Muscle layer of duodenum (tissue), 2 donors: ENCODE data around the gene MAGI2.

ENCODE experiments used
- H3K27ac ChIP-seq: one replicate; pipeline ENCODE4 v1.7.0; 2013; ENCODE audit warnings: mild to moderate bottlenecking, low read length
- H3K27me3 ChIP-seq: one replicate; pipeline ENCODE4 v1.7.0; 2013; ENCODE audit warnings: low read depth, mild to moderate bottlenecking, control low read depth, low read length
- H3K36me3 ChIP-seq, 2 donors: one replicate each; pipeline ENCODE4 v1.7.0; 2013; ENCODE audit warnings: low read length in 2 of 2, control low read depth in 1 of 2, mild to moderate bottlenecking in 1 of 2; ENCODE audit not compliant: insufficient read depth in 2 of 2, control insufficient read depth in 1 of 2
- H3K4me1 ChIP-seq, 2 donors: one replicate each; pipeline ENCODE4 v1.7.0; 2013; ENCODE audit warnings: low read length in 2 of 2, mild to moderate bottlenecking in 2 of 2, control low read depth in 1 of 2, moderate library complexity in 1 of 2; ENCODE audit not compliant: insufficient read depth in 2 of 2, control insufficient read depth in 1 of 2
- H3K4me3 ChIP-seq, 2 donors: one replicate each; pipeline ENCODE4 v1.7.0; 2013; ENCODE audit warnings: low read length in 2 of 2, low read depth in 1 of 2, mild to moderate bottlenecking in 1 of 2
- H3K9me3 ChIP-seq, 2 donors: one replicate each; pipeline ENCODE4 v1.7.0; 2013; ENCODE audit warnings: low read length in 2 of 2, control low read depth in 1 of 2, mild to moderate bottlenecking in 1 of 2; ENCODE audit not compliant: control insufficient read depth in 1 of 2
- donor health status: healthy.

The MAGI2 gene

GRCh38 chr7:78099715-78100394, 1353.6 kb downstream of the MAGI2 start:
- H3K27ac ChIP-seq: no peak overlapping the region

DNA sequence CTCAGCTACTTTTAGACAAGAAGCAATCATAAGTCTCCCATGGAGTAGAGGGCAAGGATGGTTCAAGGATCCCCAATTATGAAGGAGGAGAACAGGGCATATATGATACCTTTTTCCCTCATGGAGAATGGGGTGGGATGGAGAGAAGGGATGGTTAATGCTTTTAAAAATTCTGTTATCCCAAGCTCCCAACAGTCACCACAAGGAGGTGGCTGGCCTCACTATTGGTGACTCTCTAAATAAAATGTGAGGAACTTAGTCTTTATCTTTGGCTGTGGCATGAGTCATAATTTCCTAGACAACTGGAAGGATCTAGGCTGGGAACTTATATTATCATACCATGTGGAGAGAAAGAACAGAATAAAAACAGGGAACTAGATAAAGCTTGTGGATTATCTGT, 1357.9 kb downstream of the MAGI2 start:
- no peaks in the 10 kb centered on the region for H3K27me3 ChIP-seq
- no peak overlapping the region for H3K4me3 ChIP-seq
- H3K4me1 ChIP-seq: no peaks in the 10 kb centered on the region
- H3K27ac ChIP-seq: no peak overlapping the region
- no peaks in the 10 kb centered on the region for H3K36me3 ChIP-seq
- no peaks in the 10 kb centered on the region for H3K9me3 ChIP-seq

More at GRCh38 chr7:78099715-78100394, 1353.6 kb downstream of the MAGI2 start:
- no peaks in the 10 kb centered on the region for H3K36me3 ChIP-seq
- H3K27me3 ChIP-seq: no peaks in the 10 kb centered on the region
- no peak overlapping the region for H3K4me3 ChIP-seq
- H3K9me3 ChIP-seq: no peaks in the 10 kb centered on the region
- no peaks in the 10 kb centered on the region for H3K4me1 ChIP-seq

DNA sequence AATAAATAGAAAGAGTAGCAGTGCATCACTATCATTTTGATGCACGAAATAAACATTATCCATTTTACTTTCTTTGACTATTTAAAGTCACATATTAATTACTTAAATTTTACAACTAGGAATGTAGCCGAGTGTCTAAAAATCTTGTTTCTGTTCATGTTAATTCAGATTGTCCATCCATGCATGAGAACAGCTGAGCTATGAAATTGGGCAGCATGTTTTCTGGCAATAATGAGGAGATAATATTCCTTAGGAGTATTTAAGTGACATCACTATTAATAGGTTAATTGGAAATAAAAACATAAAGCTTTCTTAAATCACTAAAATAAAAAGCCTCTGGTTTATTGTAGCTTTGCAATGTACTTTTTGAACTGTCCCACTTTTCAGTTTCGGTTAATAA, 1361.1 kb downstream of the MAGI2 start:
- Histone ChIP-seq H3K27ac (no peak overlapping the region), H3K36me3 (no peaks in the 10 kb centered on the region), H3K27me3 (no peaks in the 10 kb centered on the region), H3K4me1 (no peaks in the 10 kb centered on the region), H3K4me3 (no peak overlapping the region), H3K9me3 (no peaks in the 10 kb centered on the region)

- Histone ChIP-seq H3K4me1 (no peaks in the 10 kb centered on the region), H3K36me3 (no peaks in the 10 kb centered on the region), H3K9me3 (no peaks in the 10 kb centered on the region), H3K27me3 (no peaks in the 10 kb centered on the region), H3K27ac (no peak overlapping the region), H3K4me3 (no peak overlapping the region)
Observed at GRCh38 chr7:78090616-78091015, 1362.9 kb downstream of the MAGI2 start.

DNA sequence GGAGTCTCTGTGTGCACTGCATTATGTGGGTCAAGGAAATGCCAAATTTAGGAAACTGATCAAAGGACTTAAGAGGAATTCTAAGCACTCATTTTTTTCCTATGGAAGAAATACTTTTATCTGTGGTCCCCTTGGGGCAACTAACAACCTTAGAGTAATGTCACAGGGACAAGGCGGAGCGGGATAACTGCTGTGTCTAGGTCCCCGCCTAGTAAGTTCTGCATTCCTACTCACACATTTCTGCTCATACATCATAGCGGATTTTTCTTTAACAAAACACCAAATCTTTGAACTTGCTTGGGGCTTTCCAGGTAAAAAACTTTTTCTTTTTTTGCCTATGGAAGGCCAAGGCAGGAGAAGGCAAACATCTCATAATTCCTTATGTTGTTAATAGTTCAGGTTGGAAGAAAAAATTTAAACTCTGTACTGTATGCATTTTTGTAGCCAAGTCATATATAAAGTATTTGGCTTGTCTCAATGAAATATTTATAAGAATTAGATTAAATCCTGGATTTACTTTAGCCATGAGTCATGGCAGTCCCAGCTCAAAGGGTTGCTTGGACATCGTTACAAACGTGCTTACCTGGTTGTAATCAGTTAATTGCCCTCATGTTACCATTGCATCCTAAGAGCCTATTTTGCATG, 1369.9 kb downstream of the MAGI2 start:
- Histone ChIP-seq H3K4me3 (no peak overlapping the region), H3K27ac (no peak overlapping the region), H3K4me1 (no peaks in the 10 kb centered on the region), H3K27me3 (no peaks in the 10 kb centered on the region), H3K9me3 (no peaks in the 10 kb centered on the region), H3K36me3 (no peaks in the 10 kb centered on the region)

DNA sequence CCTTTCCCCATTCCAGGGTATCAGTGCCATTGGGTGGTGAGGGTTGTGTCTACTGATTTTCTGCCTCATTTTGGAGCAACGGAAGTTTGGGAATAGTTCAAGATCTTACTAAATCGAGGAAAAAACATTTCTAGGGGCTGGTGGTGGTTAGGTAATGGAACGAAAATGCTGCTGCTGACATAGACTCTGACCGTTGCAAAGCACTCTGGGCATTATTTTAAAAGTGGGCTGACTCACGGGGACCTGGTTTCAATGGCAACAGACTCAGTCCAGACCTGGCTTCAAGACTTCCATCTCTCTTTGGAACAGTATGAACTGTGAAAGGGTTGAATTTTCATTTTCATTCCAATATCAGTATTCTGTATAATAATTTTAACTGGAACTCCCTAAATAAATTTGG, 1370.9 kb downstream of the MAGI2 start:
- no peak overlapping the region for H3K27ac ChIP-seq
- H3K27me3 ChIP-seq: no peaks in the 10 kb centered on the region
- no peaks in the 10 kb centered on the region for H3K9me3 ChIP-seq
- H3K36me3 ChIP-seq: no peaks in the 10 kb centered on the region
- H3K4me3 ChIP-seq: no peak overlapping the region
- H3K4me1 ChIP-seq: no peaks in the 10 kb centered on the region

- no peaks in the 10 kb centered on the region for H3K9me3 ChIP-seq
- no peaks in the 10 kb centered on the region for H3K4me1 ChIP-seq
- H3K4me3 ChIP-seq: no peak overlapping the region
- no peaks in the 10 kb centered on the region for H3K27me3 ChIP-seq
- no peak overlapping the region for H3K27ac ChIP-seq
- no peaks in the 10 kb centered on the region for H3K36me3 ChIP-seq
Observed at GRCh38 chr7:78081888-78082287, 1371.6 kb downstream of the MAGI2 start.

- H3K27ac ChIP-seq: no peak overlapping the region
- no peaks in the 10 kb centered on the region for H3K27me3 ChIP-seq
- H3K4me3 ChIP-seq: no peak overlapping the region
- no peaks in the 10 kb centered on the region for H3K36me3 ChIP-seq
- no peaks in the 10 kb centered on the region for H3K4me1 ChIP-seq
- no peaks in the 10 kb centered on the region for H3K9me3 ChIP-seq
Observed at GRCh38 chr7:78081344-78081743, 1372.1 kb downstream of the MAGI2 start.

GRCh38 chr7:78080811-78081210, 1372.7 kb downstream of the MAGI2 start:
- H3K27ac ChIP-seq: no peak overlapping the region
- no peaks in the 10 kb centered on the region for H3K27me3 ChIP-seq
- H3K36me3 ChIP-seq: no peaks in the 10 kb centered on the region
- no peaks in the 10 kb centered on the region for H3K9me3 ChIP-seq
- H3K4me1 ChIP-seq: no peaks in the 10 kb centered on the region
- no peak overlapping the region for H3K4me3 ChIP-seq

GRCh38 chr7:78080241-78080640, 1373.2 kb downstream of the MAGI2 start:
- no peak overlapping the region for H3K27ac ChIP-seq
- H3K4me1 ChIP-seq: no peaks in the 10 kb centered on the region
- H3K9me3 ChIP-seq: no peaks in the 10 kb centered on the region
- H3K36me3 ChIP-seq: no peaks in the 10 kb centered on the region
- no peak overlapping the region for H3K4me3 ChIP-seq
- no peaks in the 10 kb centered on the region for H3K27me3 ChIP-seq

DNA sequence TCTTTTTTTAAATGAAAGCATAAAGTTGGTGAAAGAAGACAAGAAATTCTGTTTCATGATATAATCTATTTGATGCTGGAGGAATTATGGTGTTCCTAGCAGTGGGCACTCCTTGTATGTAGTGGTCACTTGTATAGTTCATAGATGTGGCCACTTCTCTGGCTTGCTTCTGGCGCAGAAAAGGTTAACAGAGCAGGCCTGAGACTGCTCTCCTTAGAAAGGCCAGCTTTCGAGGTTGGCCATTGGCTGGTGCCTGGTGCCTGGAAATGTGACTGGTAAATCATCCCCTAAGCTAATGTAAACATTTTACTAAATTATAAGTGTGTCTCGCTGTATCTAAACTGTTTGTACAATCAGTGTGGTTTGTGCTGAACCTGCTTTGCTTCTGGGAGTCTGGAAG, 1378.8 kb downstream of the MAGI2 start:
- no peaks in the 10 kb centered on the region for H3K27me3 ChIP-seq
- H3K36me3 ChIP-seq: no peaks in the 10 kb centered on the region
- no peaks in the 10 kb centered on the region for H3K9me3 ChIP-seq
- H3K27ac ChIP-seq: no peak overlapping the region
- no peak overlapping the region for H3K4me3 ChIP-seq
- peaks cover 0 to 6% of the 10 kb centered on the region in 2 donors for H3K4me1 ChIP-seq
